Measurements from ENCODE around the gene NAALADL2.

DNA sequence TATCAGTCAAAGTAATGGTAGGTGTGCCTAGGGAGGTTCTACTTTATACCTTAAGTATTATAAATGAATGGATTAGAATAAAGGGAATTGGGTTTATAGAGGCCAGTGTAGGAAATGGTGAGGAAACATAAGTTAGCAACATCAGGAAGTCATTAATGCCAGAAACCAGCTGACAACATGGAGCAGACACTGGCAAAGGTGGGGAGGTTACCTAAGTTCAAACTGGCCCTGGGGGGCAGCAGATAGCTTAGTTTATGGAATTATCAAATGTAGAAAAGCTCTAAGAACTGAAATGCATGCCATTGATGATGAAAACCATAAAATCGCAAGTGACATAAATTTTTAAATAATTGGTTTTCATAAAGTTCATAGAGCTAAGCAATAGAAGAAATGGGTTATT lies 498.6 kb downstream of the NAALADL2 start:
- TF ChIP-seq, protein P1, sequence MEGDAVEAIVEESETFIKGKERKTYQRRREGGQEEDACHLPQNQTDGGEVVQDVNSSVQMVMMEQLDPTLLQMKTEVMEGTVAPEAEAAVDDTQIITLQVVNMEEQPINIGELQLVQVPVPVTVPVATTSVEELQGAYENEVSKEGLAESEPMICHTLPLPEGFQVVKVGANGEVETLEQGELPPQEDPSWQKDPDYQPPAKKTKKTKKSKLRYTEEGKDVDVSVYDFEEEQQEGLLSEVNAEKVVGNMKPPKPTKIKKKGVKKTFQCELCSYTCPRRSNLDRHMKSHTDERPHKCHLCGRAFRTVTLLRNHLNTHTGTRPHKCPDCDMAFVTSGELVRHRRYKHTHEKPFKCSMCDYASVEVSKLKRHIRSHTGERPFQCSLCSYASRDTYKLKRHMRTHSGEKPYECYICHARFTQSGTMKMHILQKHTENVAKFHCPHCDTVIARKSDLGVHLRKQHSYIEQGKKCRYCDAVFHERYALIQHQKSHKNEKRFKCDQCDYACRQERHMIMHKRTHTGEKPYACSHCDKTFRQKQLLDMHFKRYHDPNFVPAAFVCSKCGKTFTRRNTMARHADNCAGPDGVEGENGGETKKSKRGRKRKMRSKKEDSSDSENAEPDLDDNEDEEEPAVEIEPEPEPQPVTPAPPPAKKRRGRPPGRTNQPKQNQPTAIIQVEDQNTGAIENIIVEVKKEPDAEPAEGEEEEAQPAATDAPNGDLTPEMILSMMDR (IDR thresholded peaks at IDR 0.05): no peak
- no peak for TF ChIP-seq EZH2 (IDR thresholded peaks at IDR 0.05)

Data from neural progenitor cell (in vitro differentiated cells).